ENCODE data around the gene PLCL1. TPM values are rescaled to one million over a fixed set of nuclear protein-coding genes. Genes with fewer than 3 reads are reported as not detected.

The PLCL1 gene
- total RNA-seq, 1 donor from 2014 or later = 96.2 TPM

DNA sequence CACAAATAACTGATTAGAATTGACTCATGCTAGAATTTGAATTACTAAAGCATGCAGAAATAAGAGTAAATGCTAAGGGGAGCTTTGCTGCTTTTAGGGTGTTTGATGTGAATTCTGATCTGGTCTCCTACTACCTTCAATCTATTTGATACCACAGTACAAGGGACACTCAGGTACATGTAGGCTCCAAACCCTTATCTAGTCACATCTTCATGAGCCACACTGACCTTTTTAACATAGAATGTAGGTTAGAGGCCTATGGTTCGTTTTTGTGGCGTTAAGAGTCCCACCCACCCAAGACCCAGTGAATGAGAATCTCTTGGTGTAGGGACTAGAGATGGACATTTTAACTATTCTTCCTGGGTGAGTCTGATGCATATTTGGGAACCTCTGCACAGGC is 65.7 kb downstream of the PLCL1 start:
- intact Hi-C loops (cut with DNase I) = no loop called here
- ATAC-seq (no peak), DNase-seq (ENCODE audit: missing footprints) (no peak)

DNA sequence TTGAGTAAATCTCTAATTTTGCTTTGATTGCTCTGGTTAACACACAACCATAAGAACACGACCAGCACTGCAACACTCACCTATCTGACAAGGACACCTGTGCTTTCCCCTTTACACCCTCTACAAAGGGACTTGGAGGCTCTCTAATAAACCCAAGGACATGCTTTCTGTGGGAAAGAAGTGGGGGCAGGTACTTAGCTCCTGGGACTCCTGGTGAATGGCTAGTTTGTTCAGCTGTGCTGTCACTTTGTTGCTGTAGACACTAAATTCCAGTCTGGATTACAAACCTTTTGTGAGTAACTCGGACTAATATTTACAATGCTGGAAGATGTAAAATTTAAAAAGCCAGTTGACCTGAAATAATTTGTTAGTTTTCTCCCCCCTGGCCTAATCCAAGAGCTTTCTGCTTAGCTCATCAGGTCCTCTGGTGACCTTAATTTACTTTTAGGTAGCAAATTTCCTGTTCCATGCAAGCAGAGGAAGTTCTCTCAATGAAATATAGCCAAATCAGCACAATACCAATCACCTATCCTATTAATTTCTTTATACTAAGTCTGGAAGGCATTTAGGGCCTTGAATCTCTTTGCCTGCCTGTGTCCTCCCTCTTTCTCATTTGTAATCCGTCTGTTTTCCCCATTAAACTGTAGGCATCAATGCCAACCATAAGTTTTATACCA is 67.5 kb downstream of the PLCL1 start:
- no peak for DNase-seq (ENCODE audit: missing footprints)
- intact Hi-C loops (cut with DNase I) = no loop called here
- ATAC-seq = no peak

DNA sequence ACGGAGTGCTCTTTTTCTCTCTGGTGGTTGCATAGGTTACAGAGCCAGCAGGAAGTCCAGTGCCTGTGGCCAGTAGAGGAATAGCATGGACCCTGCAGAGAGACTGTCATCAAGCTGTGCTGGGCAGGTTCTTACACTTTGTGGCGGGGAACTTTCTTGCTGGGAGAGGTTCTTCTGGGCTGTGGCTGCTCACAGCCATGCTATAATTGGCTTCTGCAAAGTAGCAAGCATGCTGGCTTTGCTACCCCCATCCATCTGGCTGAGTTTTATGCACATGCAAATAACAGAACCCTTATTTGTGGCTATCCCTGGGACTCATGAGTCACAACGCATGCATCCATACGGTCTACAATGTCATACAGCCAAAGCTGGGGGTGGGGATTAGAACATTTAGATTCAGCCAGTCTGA is 68.9 kb downstream of the PLCL1 start:
- ATAC-seq (peak; percentile 48), DNase-seq (ENCODE audit: missing footprints) (no peak)
- intact Hi-C loops (cut with DNase I) = no loop called here

- no peak for DNase-seq (ENCODE audit: missing footprints)
- no peak for ATAC-seq
- intact Hi-C loops (cut with DNase I) = no loop called here
Observed at GRCh38 chr2:197875763-197876162, 71.4 kb downstream of the PLCL1 start.

GRCh38 chr2:197876524-197876923 is 72.1 kb downstream of the PLCL1 start:
- ATAC-seq = no peak
- no peak for DNase-seq (ENCODE audit: missing footprints)
- intact Hi-C loops (cut with DNase I) = no loop called here

- intact Hi-C loops (cut with DNase I) = no loop called here
- ATAC-seq = no peak
- no peak for DNase-seq (ENCODE audit: missing footprints)
Observed at GRCh38 chr2:197877038-197877437, 72.6 kb downstream of the PLCL1 start.

DNA sequence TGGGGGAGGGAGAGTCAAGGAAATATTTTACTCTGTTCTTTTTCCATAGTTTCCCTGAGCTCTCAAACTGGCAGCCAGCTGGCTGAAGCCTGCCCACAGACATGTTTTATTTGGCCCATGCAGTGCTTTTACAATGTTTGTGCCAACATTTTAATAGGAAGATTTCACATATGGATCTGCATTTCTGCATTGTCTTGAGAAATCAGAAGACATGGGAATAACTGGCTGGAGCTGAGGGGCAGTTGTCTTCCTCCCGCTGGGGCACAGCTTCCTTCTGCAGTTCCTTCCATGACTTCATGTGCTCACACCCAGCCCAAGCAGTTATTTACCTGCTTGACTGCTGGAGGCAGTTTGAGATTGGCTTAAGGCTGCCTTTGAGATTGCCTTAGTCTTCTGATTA is 74.4 kb downstream of the PLCL1 start:
- no peak for DNase-seq (ENCODE audit: missing footprints)
- ATAC-seq = no peak
- intact Hi-C loops (cut with DNase I) = no loop called here

DNA sequence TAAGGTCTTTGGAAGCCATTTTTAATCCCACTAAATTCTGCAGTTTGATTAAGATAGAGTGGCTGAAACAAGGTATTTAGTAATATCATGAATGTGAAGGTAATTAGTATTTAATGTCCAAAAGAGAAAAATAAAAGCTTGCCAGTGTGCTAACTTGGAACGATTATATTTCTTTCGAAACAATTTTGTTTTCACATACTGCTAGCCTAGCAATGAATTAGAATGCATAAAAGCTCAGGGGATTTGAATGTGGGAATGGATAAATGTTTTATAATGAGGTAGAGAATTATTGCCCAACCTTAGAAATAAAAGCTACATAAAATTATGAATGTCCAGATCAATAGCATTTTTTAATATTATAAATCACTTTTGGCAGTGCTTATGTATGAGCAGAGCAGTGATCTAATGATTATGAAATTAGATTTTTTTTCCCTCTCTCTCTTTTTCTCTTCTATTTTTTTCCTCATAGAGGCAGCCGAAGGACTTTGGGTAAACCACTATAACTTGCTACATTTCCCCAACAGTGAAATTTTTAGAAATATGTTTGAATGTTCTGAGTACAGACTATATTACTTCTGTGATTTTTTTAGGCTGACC is 75.5 kb downstream of the PLCL1 start:
- ATAC-seq (no peak), DNase-seq (ENCODE audit: missing footprints) (no peak)
- intact Hi-C loops (cut with DNase I) = loop anchor here (10.0 kb wide), 1 partner anchor 235 kb away; no protein-coding TSS in a partner anchor

DNA sequence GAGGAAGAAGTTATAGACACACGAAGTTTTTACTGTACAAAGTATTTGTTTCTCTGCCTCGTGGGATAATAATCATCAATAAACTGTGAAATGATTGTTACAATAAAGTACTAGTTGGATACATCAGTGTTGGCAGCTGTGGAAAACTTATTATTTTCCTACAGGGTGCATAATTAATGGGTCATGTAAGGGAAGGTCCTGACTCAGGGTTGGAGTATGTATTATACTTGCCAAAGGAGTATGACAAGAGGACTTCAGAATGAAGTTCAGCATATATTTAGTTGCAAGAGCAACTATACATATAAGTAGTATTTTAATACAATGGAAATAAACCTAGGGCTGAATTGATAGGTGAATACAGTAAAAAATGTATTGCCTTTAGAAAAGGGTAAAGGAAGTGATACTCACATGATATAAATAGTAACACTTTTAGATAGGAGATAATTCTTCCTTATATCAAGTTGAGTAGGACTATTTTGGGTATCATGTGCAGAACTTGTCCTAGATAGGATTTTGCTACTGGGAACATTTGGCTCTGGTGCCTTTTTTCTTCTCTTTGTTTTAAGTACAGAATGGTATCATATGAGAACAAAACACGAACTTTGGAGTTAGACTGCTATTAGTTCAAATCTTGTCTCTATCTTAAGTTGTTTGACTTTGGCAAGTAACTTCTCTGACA is 79.1 kb downstream of the PLCL1 start:
- DNase-seq (ENCODE audit: missing footprints) (no peak), ATAC-seq (peak; percentile 47)
- intact Hi-C loops (cut with DNase I) = loop anchor here (10.0 kb wide), 1 partner anchor 231 kb away; no protein-coding TSS in a partner anchor

GRCh38 chr2:197884252-197884651 is 79.9 kb downstream of the PLCL1 start:
- intact Hi-C loops (cut with DNase I) = loop anchor here (10.0 kb wide), 1 partner anchor 231 kb away; no protein-coding TSS in a partner anchor
- DNase-seq (ENCODE audit: missing footprints) = no peak
- ATAC-seq = peak; percentile 3

GRCh38 chr2:197885126-197885525 is 80.7 kb downstream of the PLCL1 start:
- DNase-seq (ENCODE audit: missing footprints) = no peak
- intact Hi-C loops (cut with DNase I) = loop anchor here (10.0 kb wide), 1 partner anchor 230 kb away; no protein-coding TSS in a partner anchor
- ATAC-seq = no peak

DNA sequence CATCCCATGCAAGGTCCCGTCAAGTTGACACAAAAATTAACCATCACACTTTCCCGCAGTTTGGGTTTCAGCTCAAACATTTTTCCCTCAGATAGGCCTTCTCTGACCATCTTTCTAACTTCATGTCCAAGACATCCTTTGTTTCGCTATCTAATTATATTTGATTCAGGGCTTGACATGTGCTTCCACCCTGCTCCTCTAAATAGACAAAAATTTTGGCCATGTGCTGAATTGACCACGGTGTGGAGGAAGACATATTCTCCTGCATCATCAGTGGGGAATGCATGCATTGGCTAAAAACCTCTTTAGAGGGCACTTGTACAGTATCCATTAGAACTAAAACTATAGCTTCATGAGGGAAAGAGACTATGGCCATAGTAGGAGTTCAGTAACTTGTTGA is 81.2 kb downstream of the PLCL1 start:
- intact Hi-C loops (cut with DNase I) = loop anchor here (10.0 kb wide), 1 partner anchor 229 kb away; no protein-coding TSS in a partner anchor
- no peak for ATAC-seq
- DNase-seq (ENCODE audit: missing footprints) = no peak

- intact Hi-C loops (cut with DNase I) = loop anchor here (10.0 kb wide), 1 partner anchor 226 kb away; no protein-coding TSS in a partner anchor
- DNase-seq (ENCODE audit: missing footprints) = no peak
- ATAC-seq = no peak
Observed at GRCh38 chr2:197888321-197888720, 83.9 kb downstream of the PLCL1 start.

- intact Hi-C loops (cut with DNase I) = loop anchor here (10.0 kb wide), 1 partner anchor 226 kb away; no protein-coding TSS in a partner anchor
- DNase-seq (ENCODE audit: missing footprints) (no peak), ATAC-seq (no peak)
Observed at GRCh38 chr2:197889041-197889440, 84.6 kb downstream of the PLCL1 start.

GRCh38 chr2:197890168-197890567 is 85.8 kb downstream of the PLCL1 start:
- DNase-seq (ENCODE audit: missing footprints) (no peak), ATAC-seq (no peak)
- intact Hi-C loops (cut with DNase I) = loop anchor here (5.0 kb wide), 1 partner anchor 67 kb away; no protein-coding TSS in a partner anchor

DNA sequence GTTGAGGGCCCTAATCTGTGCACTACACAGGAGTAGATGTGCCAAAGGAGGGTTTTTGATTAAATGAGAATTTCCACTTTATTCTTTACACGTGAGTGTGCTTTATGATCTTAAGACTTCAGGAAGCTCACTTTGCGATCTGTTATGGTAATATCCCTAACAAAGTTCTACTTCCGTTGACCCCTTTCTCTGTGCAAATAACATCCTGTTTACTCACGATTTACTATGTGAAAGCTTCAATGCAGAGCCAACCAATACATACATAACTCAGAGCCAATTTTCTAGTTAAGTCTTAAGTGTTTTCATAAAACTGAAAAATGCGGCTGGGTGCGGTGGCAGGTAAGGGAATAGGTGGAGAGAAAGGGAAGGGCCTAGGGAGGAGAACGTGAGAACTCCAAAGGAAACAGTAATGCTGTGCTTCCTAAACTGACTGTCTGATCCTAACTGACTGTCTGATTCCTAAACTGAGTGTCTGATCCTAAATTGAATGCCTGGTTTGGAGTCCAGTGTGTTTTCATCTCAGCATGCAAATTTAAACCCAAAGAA is 87.6 kb downstream of the PLCL1 start:
- ATAC-seq = no peak
- intact Hi-C loops (cut with DNase I) = loop anchor here (5.0 kb wide), 1 partner anchor 65 kb away; no protein-coding TSS in a partner anchor
- DNase-seq (ENCODE audit: missing footprints) = no peak

DNA sequence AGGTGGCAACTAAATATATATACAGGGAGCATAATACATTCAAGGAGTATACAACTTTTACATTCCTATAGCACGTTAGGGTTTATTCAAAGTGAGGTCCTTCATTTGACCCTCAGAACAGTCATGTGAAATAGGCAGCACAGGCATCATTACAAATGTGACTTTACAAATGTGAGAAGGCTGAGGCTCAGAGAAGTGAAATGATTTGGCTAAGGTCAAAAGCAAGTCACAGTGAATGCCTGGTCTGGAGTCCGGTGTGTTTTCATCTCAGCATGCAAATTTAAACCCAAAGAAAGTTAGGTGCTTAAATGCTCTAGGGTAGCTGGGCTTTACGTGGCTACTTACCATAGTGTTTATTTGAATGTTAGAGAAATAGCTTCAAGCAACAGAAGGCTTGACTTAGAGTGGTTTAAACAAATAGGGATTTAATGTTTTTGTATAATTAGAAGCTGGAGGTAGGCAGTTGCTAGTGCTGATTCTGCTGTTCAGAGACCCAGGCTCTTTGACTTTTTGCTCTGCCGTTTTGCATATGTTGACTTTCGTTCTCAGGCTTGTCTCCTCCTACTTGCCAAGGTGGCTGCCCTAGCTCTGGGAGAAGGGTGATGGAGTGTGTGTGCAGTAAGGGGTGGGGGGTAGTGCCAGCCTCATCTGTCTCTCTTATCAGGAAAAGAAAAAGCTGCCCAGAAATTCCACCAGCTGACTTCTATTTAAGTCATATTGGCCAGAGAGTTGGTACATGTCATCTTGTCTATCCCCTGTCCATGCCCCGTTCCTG is 89.2 kb downstream of the PLCL1 start:
- intact Hi-C loops (cut with DNase I) = loop anchor here (5.0 kb wide), 1 partner anchor 64 kb away; no protein-coding TSS in a partner anchor
- ATAC-seq = peak; percentile 93
- no peak for DNase-seq (ENCODE audit: missing footprints)

DNA sequence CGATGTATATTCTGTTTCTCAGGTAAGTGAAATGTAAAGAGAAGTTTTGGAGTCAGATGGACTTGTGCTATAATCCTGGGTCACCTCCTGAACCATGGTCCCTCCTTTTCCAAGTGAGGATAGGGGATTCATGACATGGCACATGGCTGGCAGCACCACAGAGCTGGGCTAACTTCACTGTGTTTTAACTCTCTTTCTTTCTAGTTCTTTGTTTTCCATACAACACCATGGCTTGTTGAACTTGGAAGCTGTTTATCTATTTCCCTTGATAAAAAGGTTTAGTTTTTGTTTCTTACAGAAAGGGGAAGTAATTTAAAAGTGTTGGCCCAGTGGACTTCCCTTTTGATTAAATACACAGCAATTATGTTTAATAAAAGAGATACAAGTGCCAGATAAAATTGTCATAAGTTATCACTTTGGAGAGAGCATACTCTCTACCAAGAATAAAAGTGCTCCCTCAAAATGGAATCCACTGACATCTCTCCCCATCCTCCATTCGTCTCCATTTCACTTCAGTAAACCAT is 90.4 kb downstream of the PLCL1 start:
- intact Hi-C loops (cut with DNase I) = loop anchor here (5.0 kb wide), 2 partner anchors 62 to 88 kb away; no protein-coding TSS in a partner anchor
- no peak for ATAC-seq
- DNase-seq (ENCODE audit: missing footprints) = no peak

Measured in Right ventricle myocardium inferior (tissue), 1 donor.